ENCODE data around the gene ZNF576.
"Not testable (repeated sequence)": the region's sequence is repeated elsewhere in the genome, so short reads cannot be mapped to it uniquely, and the experiment has no call there.

Gene ZNF576

GRCh38 chr19:43634068-43634467, 37.7 kb downstream of the ZNF576 start:
- DNase-seq, result no peak
- H3K4me1 Mint-ChIP-seq (ENCODE audit: low read depth in 2 of 2), result peaks cover 4 to 11% of the 10 kb centered on the region in 2 donors
- no peak overlapping the region for H3K27ac Mint-ChIP-seq
- peaks cover 2% of the 10 kb centered on the region for H3K36me3 Mint-ChIP-seq (ENCODE audit: insufficient read depth)
- H3K27me3 Mint-ChIP-seq, result peaks cover 33 to 72% of the 10 kb centered on the region in 2 donors
- ATAC-seq (replicated peaks), result no peak
- no peak overlapping the region for H3K4me3 Mint-ChIP-seq
- H3K9me3 Mint-ChIP-seq, result no peaks in the 10 kb centered on the region

- Mint-ChIP-seq H3K4me3 (no peak overlapping the region), H3K9me3 (no peaks in the 10 kb centered on the region), H3K27ac (no peak overlapping the region), H3K27me3 (peaks cover 37 to 76% of the 10 kb centered on the region in 2 donors), H3K4me1 (ENCODE audit: low read depth in 2 of 2) (peaks cover 6 to 12% of the 10 kb centered on the region in 2 donors), H3K36me3 (ENCODE audit: insufficient read depth) (peaks cover 3% of the 10 kb centered on the region)
- DNase-seq, result no peak
- ATAC-seq (replicated peaks), result no peak
Observed at GRCh38 chr19:43634506-43634871, 38.1 kb downstream of the ZNF576 start.

- Mint-ChIP-seq H3K27me3 (peaks cover 37 to 77% of the 10 kb centered on the region in 2 donors), H3K27ac (peak overlapping the region in 1 of 2 donors; percentile 32), H3K9me3 (no peaks in the 10 kb centered on the region), H3K4me3 (no peak overlapping the region), H3K36me3 (ENCODE audit: insufficient read depth) (peaks cover 3% of the 10 kb centered on the region), H3K4me1 (ENCODE audit: low read depth in 2 of 2) (peaks cover 8 to 12% of the 10 kb centered on the region in 2 donors)
- ATAC-seq (replicated peaks) (no peak), DNase-seq (no peak)
Observed at GRCh38 chr19:43634872-43635560, 38.6 kb downstream of the ZNF576 start.

GRCh38 chr19:43635561-43635940, 39.2 kb downstream of the ZNF576 start:
- not testable (repeated sequence) for ATAC-seq (replicated peaks); H3K9me3 Mint-ChIP-seq; H3K36me3 Mint-ChIP-seq (ENCODE audit: insufficient read depth); H3K4me3 Mint-ChIP-seq; DNase-seq
- Mint-ChIP-seq H3K4me1 (ENCODE audit: low read depth in 2 of 2) (peaks cover 12% of the 10 kb centered on the region in 2 donors), H3K27ac (peak overlapping the region in 1 of 2 donors; percentile 32), H3K27me3 (peaks cover 42 to 82% of the 10 kb centered on the region in 2 donors)

- DNase-seq, result no peak
- no peak for ATAC-seq (replicated peaks)
- Mint-ChIP-seq H3K9me3 (no peaks in the 10 kb centered on the region), H3K27me3 (peaks cover 48 to 89% of the 10 kb centered on the region in 2 donors), H3K4me1 (ENCODE audit: low read depth in 2 of 2) (peaks cover 12% of the 10 kb centered on the region in 2 donors), H3K36me3 (ENCODE audit: insufficient read depth) (peaks cover 3% of the 10 kb centered on the region), H3K4me3 (no peak overlapping the region), H3K27ac (no peak overlapping the region)
Observed at GRCh38 chr19:43636121-43636683, 39.8 kb downstream of the ZNF576 start.

DNA sequence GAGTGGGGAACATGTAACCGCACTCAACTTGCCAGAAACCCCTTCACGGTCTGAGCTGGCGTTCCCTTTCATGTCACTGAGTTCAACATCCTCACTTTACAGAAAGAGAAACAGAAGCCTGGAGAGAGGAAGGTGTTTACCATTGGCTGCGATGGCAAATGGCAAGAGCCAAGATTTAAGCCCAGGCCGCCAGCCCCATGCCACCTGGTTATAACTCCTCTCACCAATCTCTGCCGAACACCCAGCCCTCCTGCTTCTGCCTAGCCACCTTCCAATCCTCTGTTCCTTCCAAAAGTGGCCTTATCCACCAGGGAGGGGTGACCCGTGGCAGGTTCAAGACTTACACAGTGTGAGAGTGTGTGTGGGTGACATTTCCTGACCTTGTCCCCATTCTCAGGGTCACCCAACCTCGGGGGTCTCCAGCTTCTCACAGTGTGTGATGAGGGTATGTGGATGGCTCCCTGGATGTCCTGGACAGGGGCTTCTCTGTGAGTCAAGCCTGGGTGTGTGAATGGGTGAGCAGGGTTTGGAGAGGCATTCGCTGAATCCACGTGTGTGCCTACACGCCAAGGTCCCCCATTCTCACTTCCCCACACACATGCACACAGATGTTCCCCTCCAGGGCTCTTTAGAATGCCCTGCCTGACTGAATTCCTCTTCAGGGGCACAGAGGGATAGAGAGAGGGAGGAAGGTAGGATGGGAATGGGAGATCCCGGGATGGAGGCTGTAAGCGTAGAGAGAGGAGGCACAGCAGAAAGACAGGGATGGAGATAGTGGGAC, 42.0 kb downstream of the ZNF576 start:
- H3K36me3 Mint-ChIP-seq (ENCODE audit: insufficient read depth), result peaks cover 3% of the 10 kb centered on the region

GRCh38 chr19:43638995-43639518, 42.7 kb downstream of the ZNF576 start:
- Mint-ChIP-seq H3K4me3 (peak overlapping the region; percentile 80 to 84), H3K4me1 (ENCODE audit: low read depth in 2 of 2) (peaks cover 12 to 14% of the 10 kb centered on the region in 2 donors), H3K27me3 (peaks cover 48 to 68% of the 10 kb centered on the region in 2 donors), H3K27ac (no peak overlapping the region), H3K36me3 (ENCODE audit: insufficient read depth) (peaks cover 3% of the 10 kb centered on the region), H3K9me3 (no peaks in the 10 kb centered on the region)
- no peak for DNase-seq
- no peak for ATAC-seq (replicated peaks)

More for the DNA sequence above, 42.0 kb downstream of the ZNF576 start:
- Mint-ChIP-seq H3K9me3 (no peaks in the 10 kb centered on the region), H3K4me1 (ENCODE audit: low read depth in 2 of 2) (peaks cover 12 to 14% of the 10 kb centered on the region in 2 donors), H3K4me3 (peak overlapping the region; percentile 80 to 84), H3K27me3 (peaks cover 50 to 74% of the 10 kb centered on the region in 2 donors), H3K27ac (no peak overlapping the region)
- ATAC-seq (replicated peaks) (no peak), DNase-seq (no peak)

DNA sequence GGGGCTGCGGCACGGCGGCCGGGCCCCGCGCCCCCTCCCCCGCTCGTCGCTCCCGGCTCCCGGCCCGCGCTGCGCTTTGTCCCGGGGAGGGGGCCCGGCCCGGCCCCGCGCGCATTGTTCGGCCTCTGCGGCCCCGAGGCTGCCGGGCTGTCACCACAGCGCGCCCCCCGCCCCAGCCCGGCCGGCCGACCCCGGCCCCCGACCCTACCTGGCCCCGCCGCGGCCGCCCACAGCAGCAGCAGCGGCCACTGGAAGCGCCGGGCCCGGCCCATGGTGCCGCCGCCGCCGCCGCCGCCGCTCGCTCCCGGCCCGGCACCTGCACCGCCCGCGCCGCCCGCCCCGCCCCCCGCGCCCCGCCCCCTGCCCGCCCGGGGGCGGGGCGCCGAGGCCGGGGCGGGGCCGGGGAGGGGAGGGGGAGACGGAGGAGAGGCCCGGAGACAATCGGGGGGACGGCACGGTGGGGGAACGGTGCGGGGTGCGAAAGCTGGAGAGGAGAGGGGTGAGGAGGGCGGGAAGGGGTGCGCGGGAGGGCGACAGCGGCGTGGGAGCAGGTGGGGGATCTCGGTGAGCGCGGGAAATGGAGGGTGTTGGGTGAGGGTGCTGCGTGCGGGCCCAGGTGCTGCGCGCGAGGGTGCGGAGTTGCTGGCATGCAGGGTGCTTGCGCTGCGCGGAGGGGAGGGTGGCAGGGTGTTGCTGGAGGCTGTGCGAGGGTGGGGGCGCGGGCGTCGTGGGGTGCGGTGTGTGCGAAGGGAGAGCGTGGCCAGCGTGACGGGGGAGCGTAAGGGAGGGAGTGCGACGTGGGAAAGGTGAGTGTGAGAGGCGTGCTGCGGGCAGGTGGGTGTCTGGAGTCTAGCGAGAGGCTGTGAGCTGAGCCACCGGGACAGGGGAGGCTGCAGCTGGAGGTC, 43.4 kb downstream of the ZNF576 start, which contains the start of gene CADM4:
TSS of gene CADM4 (minus strand) at position 332 of the 905 bp plus-strand sequence. CDS start at position 272, 60 bp downstream.
- ATAC-seq (replicated peaks) (peak; percentile 85), DNase-seq (peak; percentile 28 to 42 (median 37))
- H3K36me3 Mint-ChIP-seq (ENCODE audit: insufficient read depth), result peaks cover 3% of the 10 kb centered on the region

GRCh38 chr19:43640424-43640757, 44.0 kb downstream of the ZNF576 start:
- DNase-seq (no peak), ATAC-seq (replicated peaks) (no peak)
- H3K9me3 Mint-ChIP-seq, result no peaks in the 10 kb centered on the region
- H3K4me3 Mint-ChIP-seq, result peak overlapping the region; percentile 67 to 75
- H3K4me1 Mint-ChIP-seq (ENCODE audit: low read depth in 2 of 2), result peaks cover 10 to 12% of the 10 kb centered on the region in 2 donors
- H3K27ac Mint-ChIP-seq, result no peak overlapping the region
- peaks cover 3% of the 10 kb centered on the region for H3K36me3 Mint-ChIP-seq (ENCODE audit: insufficient read depth)
- H3K27me3 Mint-ChIP-seq, result peaks cover 43 to 60% of the 10 kb centered on the region in 2 donors

More for the DNA sequence above, 43.4 kb downstream of the ZNF576 start, which contains the start of gene CADM4:
- Mint-ChIP-seq H3K27ac (no peak within 1 kb of the TSS), H3K4me1 (ENCODE audit: low read depth in 2 of 2) (peaks cover 12 to 14% of the 10 kb centered on the region in 2 donors), H3K27me3 (peaks cover 48 to 66% of the 10 kb centered on the region in 2 donors), H3K4me3 (peak within 1 kb of the TSS; percentile 80 to 84), H3K9me3 (no peaks in the 10 kb centered on the region)

DNA sequence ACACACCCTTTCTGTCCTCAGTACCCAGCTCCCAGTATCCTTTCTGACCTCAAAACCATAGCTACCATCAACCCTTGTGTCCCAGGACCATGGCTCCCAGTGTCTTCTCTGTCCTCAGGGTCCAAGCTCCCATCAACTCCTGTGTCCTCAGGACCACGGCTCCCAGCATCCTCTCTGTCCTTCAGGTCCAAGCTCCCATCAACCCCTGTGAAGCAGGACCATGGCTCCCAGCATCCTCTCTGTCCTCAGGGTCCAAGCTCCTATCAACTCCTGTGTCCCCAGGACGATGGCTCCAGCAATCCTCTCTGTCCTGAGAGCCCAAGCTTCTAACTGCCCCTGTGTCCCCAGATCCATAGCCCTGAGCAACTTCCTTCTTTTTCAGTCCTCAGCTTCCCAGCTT, 44.9 kb downstream of the ZNF576 start:
- no peaks in the 10 kb centered on the region for H3K9me3 Mint-ChIP-seq
- H3K27me3 Mint-ChIP-seq, result peaks cover 42 to 51% of the 10 kb centered on the region in 2 donors
- peak overlapping the region; percentile 67 to 75 for H3K4me3 Mint-ChIP-seq
- DNase-seq (no peak), ATAC-seq (replicated peaks) (no peak)
- H3K36me3 Mint-ChIP-seq (ENCODE audit: insufficient read depth), result peaks cover 3% of the 10 kb centered on the region
- H3K4me1 Mint-ChIP-seq (ENCODE audit: low read depth in 2 of 2), result peaks cover 10 to 12% of the 10 kb centered on the region in 2 donors
- H3K27ac Mint-ChIP-seq, result peak overlapping the region in 1 of 2 donors; percentile 3

DNA sequence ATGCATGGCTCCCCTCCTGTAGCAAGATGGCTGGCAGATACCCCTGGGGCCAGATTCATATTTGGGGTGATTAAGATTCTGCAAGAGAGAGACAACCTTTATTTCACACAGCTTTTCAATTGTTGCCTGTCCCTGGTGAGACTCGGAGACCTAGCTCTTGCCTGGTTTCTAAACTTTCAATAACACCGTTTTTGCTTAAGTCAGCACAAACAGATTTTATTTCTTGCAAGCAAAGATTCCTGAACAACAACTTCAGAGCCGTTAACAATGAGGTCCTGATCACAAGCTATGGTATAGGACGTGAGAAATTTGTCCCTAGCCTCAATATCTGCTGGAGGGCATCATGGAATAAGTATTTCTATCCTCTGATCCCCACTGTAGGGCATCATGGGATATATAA, 46.1 kb downstream of the ZNF576 start:
- H3K27me3 Mint-ChIP-seq, result peaks cover 35 to 39% of the 10 kb centered on the region in 2 donors
- no peak overlapping the region for H3K4me3 Mint-ChIP-seq
- peaks cover 9% of the 10 kb centered on the region for H3K36me3 Mint-ChIP-seq (ENCODE audit: insufficient read depth)
- DNase-seq, result no peak
- no peak for ATAC-seq (replicated peaks)
- H3K27ac Mint-ChIP-seq, result no peak overlapping the region
- no peaks in the 10 kb centered on the region for H3K9me3 Mint-ChIP-seq
- peaks cover 10 to 12% of the 10 kb centered on the region in 2 donors for H3K4me1 Mint-ChIP-seq (ENCODE audit: low read depth in 2 of 2)

DNA sequence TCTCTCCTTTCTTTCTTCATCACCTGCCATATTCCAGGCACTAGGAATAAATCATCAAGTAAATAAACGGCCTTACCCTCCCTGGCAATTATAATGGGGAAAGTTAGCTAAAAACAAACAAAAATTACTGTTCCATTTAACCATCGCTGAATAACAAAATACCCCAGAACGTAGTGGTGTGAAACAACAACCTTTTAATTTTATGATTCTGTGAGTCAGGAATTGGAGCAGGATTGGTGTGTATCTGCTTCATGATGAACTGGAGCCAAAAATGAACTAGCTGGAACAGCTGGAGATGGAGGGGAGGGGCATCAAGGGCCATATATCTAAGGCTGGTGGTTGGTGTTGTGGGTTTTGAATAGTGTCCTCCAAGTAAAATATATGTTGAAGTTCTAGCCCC, 46.9 kb downstream of the ZNF576 start:
- Mint-ChIP-seq H3K27ac (no peak overlapping the region), H3K9me3 (no peaks in the 10 kb centered on the region), H3K4me1 (ENCODE audit: low read depth in 2 of 2) (peaks cover 10 to 12% of the 10 kb centered on the region in 2 donors), H3K4me3 (no peak overlapping the region), H3K36me3 (ENCODE audit: insufficient read depth) (peaks cover 9% of the 10 kb centered on the region), H3K27me3 (peaks cover 27 to 31% of the 10 kb centered on the region in 2 donors)
- no peak for ATAC-seq (replicated peaks)
- no peak for DNase-seq
